ENCODE measurements around the gene NDC1.

The NDC1 gene

DNA sequence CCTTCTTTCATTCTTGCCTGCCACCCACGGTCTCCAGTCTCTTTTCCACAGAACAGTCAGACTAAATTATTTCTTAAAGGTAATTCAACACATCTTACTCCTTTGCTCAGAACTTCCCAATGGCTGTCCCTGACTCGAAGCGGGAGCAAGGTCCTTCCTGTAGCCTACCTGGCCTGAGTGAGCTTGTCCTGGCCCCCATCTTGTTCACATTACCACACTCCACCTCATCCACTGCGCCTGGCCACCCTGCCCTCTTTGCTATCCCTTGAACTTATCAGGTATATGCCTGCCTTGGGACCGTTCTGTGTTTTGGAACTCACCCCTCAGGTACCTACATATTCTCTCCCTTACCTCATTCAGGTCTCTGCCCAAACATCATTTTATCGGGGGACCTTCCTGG lies 85.8 kb downstream of the NDC1 start:
- no peak overlapping the region for H3K27ac ChIP-seq
- TF ChIP-seq CTCF (IDR thresholded peaks at IDR 0.05) (no peak), ZFX (IDR thresholded peaks at IDR 0.05; ENCODE audit: borderline replicate concordance) (no peak)

- H3K27ac ChIP-seq: no peak overlapping the region
- TF ChIP-seq ZFX (IDR thresholded peaks at IDR 0.05; ENCODE audit: borderline replicate concordance) (no peak), CTCF (IDR thresholded peaks at IDR 0.05) (no peak)
Observed at GRCh38 chr1:53747841-53748240, 90.3 kb downstream of the NDC1 start.

DNA sequence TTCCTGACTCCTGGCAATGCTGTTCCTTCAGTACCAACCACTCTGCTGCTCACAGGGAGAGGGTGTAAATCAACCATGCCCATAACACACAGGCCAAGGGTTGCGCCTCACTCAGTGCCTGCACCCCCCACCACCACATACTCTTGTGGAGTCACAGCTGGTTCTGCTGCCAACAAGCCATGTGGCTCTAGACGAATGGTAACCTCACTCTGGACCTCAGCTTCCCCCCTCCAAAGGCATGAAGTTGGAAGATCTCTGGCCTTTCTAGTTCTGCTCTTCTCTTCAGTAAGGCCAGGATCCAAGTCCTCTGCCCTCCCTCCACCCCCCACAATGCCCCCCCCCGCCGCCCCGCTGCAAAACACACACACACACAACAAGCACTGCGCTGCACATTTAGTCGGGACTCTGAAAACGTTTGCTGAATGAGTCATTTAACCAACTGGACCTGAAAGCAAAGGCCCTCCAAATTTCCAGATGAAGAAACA lies 97.4 kb downstream of the NDC1 start:
- H3K27ac ChIP-seq: no peak overlapping the region
- TF ChIP-seq ZFX (IDR thresholded peaks at IDR 0.05; ENCODE audit: borderline replicate concordance) (no peak), CTCF (IDR thresholded peaks at IDR 0.05) (no peak)

- no peak within 1 kb of the TSS for H3K27ac ChIP-seq
- no peak for TF ChIP-seq CTCF (IDR thresholded peaks at IDR 0.05)
- no peak for TF ChIP-seq ZFX (IDR thresholded peaks at IDR 0.05; ENCODE audit: borderline replicate concordance)
Observed at GRCh38 chr1:53739109-53739681, 98.9 kb downstream of the NDC1 start, which contains the start of gene GLIS1. TSS of gene GLIS1 (minus strand) at chr1:53739164. CDS start at chr1:53738064, 1,100 bp downstream.

DNA sequence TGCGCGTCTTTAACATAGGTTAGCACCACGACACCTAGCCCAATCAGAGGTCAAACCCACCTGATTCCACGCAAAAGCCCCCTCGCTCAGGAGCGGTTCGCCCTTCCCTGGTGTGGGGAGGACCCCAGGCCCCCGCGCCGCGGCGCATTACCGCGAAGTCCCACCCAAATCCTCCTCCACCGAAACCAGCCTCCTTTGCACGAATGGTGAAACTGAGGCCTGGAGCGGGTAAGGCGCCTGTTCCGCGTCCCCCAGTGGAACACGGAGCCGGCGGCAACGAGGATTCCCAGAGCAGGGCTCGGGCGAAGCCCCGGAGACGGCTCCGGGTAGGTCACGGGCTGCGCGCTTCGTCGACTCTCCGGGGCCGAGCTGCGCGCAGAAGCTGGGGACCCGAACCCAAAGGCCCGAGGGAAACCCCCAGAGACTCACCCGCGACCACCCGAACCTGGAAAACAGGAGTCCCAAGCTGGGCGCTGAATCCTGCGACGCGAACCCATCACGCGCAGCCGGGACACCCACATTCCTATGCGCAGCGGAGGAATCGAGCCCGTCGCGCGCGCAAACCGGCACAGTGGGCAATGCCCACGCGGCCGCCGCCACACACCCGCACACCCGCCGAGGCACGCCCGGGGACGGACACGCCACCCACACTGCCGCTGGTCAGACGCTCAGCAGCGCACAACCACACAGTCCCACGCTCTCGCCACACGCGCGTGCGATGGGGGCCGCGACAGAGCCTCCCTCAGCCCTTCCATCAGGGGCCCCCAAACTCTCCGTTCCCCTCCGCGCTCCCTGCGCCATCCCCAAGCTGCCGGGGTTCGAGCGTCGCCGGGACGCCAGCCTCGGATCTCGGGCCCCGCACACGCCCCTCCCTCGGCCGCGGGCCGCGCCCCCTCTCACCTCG lies 99.6 kb downstream of the NDC1 start:
- no peak overlapping the region for H3K27ac ChIP-seq
- TF ChIP-seq CTCF (IDR thresholded peaks at IDR 0.05) (no peak), ZFX (IDR thresholded peaks at IDR 0.05; ENCODE audit: borderline replicate concordance) (no peak)

- no peak overlapping the region for H3K27ac ChIP-seq
- TF ChIP-seq ZFX (IDR thresholded peaks at IDR 0.05; ENCODE audit: borderline replicate concordance) (no peak), CTCF (IDR thresholded peaks at IDR 0.05) (no peak)
Observed at GRCh38 chr1:53737648-53738204, 100.4 kb downstream of the NDC1 start.
